GM23338 (cell line): Measurements from ENCODE around the gene SRSF2. TPM values are rescaled to one million over a fixed set of nuclear protein-coding genes. Genes with fewer than 3 reads are reported as not detected.
A peak's percentile ranks its signal among the peaks of the same experiment; 100 is the strongest.

Source experiments
- ATAC-seq: fragments of 200-7000 bp; cut with Tn5 transposase; 3 replicates; pipeline ENCODE4 v1.9.1; 2020
- DNase-seq: peaks from one replicate; pipeline ENCODE4 v3.0.0-alpha.2; 2015; ENCODE audit warnings: low spot score
- H2AFZ ChIP-seq: fragments of 200-600 bp; sonication (generic); 2 replicates; pipeline ENCODE4 v1.8.0; 2016; ENCODE audit warnings: antibody characterized with exemption, mild to moderate bottlenecking, moderate library complexity
- H3F3A ChIP-seq: fragments of 200-600 bp; sonication (generic); replicated peaks from 2 replicates; pipeline ENCODE4 v1.8.0; 2017; ENCODE audit warnings: antibody characterized with exemption, mixed run types, low read depth
- H3K27ac ChIP-seq: fragments of 200-600 bp; sonication (generic); 2 replicates; pipeline ENCODE4 v1.6.1; 2016; ENCODE audit warnings: low read depth
- H3K27me3 ChIP-seq: fragments of 200-600 bp; sonication (generic); 2 replicates; pipeline ENCODE4 v1.8.0; 2016; ENCODE audit warnings: mild to moderate bottlenecking, mixed run types, moderate library complexity; ENCODE audit not compliant: insufficient read depth
- H3K36me3 ChIP-seq: fragments of 200-600 bp; sonication (generic); 2 replicates; pipeline ENCODE4 v1.8.0; 2016; ENCODE audit warnings: mild to moderate bottlenecking; ENCODE audit not compliant: insufficient read depth
- H3K4me1 ChIP-seq: fragments of 200-600 bp; sonication (generic); 2 replicates; pipeline ENCODE4 v1.8.0; 2016; ENCODE audit warnings: mild to moderate bottlenecking, moderate library complexity; ENCODE audit not compliant: insufficient read depth
- H3K4me2 ChIP-seq: fragments of 200-600 bp; sonication (generic); 2 replicates; pipeline ENCODE4 v1.7.1; 2017; ENCODE audit warnings: mixed run types
- H3K4me3 ChIP-seq: fragments of 200-600 bp; sonication (generic); 2 replicates; pipeline ENCODE4 v1.6.1; 2016; ENCODE audit warnings: mixed run types
- H3K79me2 ChIP-seq: fragments of 200-600 bp; sonication (generic); replicated peaks from 2 replicates; pipeline ENCODE4 v1.8.0; 2017; ENCODE audit warnings: mild to moderate bottlenecking; ENCODE audit not compliant: insufficient read depth
- H3K9me2 ChIP-seq: fragments of 200-600 bp; sonication (generic); 2 replicates; pipeline ENCODE4 v1.8.0; 2017; ENCODE audit not compliant: insufficient read depth
- H4K20me1 ChIP-seq: fragments of 200-600 bp; sonication (generic); replicated peaks from 2 replicates; pipeline ENCODE4 v1.8.0; 2017; ENCODE audit warnings: mild to moderate bottlenecking; ENCODE audit not compliant: insufficient read depth
- H3K27ac Mint-ChIP-seq: 2 replicates; pipeline ENCODE4 v1.8.0; 2020; ENCODE audit warnings: inconsistent platforms, mild to moderate bottlenecking, moderate library complexity, mixed read lengths
- H3K27me3 Mint-ChIP-seq: 3 replicates; pipeline ENCODE4 v1.8.0; 2022; ENCODE audit warnings: low read depth, mild to moderate bottlenecking, moderate library complexity, mixed read lengths, inconsistent platforms; ENCODE audit not compliant: insufficient read depth, poor library complexity
- H3K36me3 Mint-ChIP-seq: 3 replicates; pipeline ENCODE4 v1.8.0; 2021; ENCODE audit warnings: low read depth, mild to moderate bottlenecking, inconsistent platforms, moderate library complexity, mixed read lengths
- H3K4me1 Mint-ChIP-seq: 3 replicates; pipeline ENCODE4 v1.8.0; 2020; ENCODE audit warnings: mild to moderate bottlenecking, inconsistent platforms, mixed read lengths
- H3K4me3 Mint-ChIP-seq: 3 replicates; pipeline ENCODE4 v1.8.0; 2021; ENCODE audit warnings: moderate library complexity, mild to moderate bottlenecking, inconsistent platforms, mixed read lengths
- H3K9me3 Mint-ChIP-seq: 3 replicates; pipeline ENCODE4 v1.8.0; 2020; ENCODE audit warnings: moderate library complexity, mild to moderate bottlenecking, inconsistent platforms, mixed read lengths
- CREB1 ChIP-seq: fragments of 250-450 bp; sonication (Bioruptor Pico); IDR thresholded peaks from 2 replicates; pipeline ENCODE4 v1.5.0; 2020; ENCODE audit warnings: low read depth, mild to moderate bottlenecking, moderate library complexity
- EZH2 ChIP-seq: fragments of 200-600 bp; sonication (generic); IDR thresholded peaks from one replicate; pipeline ENCODE4 v1.8.0; 2017; ENCODE audit warnings: antibody characterized with exemption, mild to moderate bottlenecking, low read depth; ENCODE audit not compliant: unreplicated experiment
- NANOG ChIP-seq: IDR thresholded peaks from 2 replicates; pipeline ENCODE4 v1.6.1; 2016; ENCODE audit warnings: antibody characterized with exemption, borderline replicate concordance
- STAT1 ChIP-seq: IDR thresholded peaks from one replicate; pipeline ENCODE4 v1.6.1; 2016; ENCODE audit warnings: antibody characterized with exemption; ENCODE audit not compliant: unreplicated experiment
- ZNF331 ChIP-seq: fragments of 250-450 bp; sonication (Bioruptor Pico); IDR thresholded peaks from 2 replicates; pipeline ENCODE4 v1.5.0; 2020; ENCODE audit warnings: low read depth, mild to moderate bottlenecking, moderate library complexity
- polyA plus RNA-seq: library from polyadenylated mRNA; unstranded; fragments of >200 nt; fragmentation: Nextera tagmentation; extraction: Ambion mirVana; gene quantifications from 2 replicates; pipeline ENCODE4 v1.2.1, GENCODE V29; 2016
- total RNA-seq: library from RNA; depleted of rRNA; stranded (reverse); fragments of >200 nt; shearing (Covaris generic); gene quantifications from 2 replicates; pipeline ENCODE4 v1.2.3, GENCODE V29; 2014
- TF ChIP-seq, protein P1 (sequence below), 2 experiments: fragments of 200-600 bp in 1 of 2; sonication (generic) in 1 of 2; conservative IDR thresholded peaks; 2 replicates each; pipeline versions ENCODE4 v1.5.1 to v1.6.1; 2016 to 2017; ENCODE audit warnings: antibody characterized with exemption in 2 of 2, low read depth in 2 of 2, mild to moderate bottlenecking in 2 of 2, moderate library complexity in 1 of 2

The SRSF2 gene
- total and polyA plus RNA-seq, 2 experiments from 2014 or later = 317 to 547 TPM

DNA sequence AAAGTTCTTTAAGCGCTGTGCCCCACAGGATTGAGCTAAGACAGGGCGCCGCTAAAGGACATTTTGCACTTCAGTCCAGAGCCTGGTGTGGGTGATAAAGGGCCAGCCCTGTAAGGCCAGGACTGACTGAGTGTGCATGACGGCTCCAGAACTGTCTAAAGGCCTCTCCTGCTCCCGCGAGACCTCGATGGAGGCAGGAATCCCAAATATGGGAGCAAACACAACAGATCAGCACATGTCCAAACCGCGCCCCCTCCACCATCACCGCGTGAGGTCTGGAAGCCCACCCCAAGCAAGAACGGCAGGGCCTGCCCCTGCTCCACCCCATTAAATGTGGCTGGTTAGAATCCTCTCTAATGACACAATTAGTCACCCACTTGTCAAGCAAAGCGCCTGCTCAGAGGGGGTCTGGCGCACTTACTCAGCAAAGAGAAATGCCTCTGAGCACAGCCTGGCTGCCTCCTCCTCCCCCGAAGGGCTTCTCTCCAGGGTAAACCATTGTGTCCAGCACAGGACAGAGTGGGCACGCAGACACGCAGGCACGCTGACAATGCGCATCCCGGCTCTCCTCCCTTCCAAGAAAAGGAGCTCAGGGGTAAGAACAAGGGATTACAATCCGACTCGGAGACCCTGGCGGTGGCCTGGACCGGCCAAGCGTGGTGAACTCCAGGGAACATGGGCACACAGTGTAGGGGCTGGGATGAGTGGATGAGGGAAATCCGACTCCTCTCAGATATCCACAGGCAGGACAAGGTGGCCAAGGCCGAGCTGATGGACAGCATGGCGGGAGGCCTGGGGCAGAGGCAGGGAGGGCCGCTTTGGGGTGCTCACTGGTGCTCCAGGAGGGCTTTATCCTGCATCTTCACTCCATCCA lies 27.8 kb downstream of the SRSF2 start (continued):
- TF ChIP-seq ZNF331 (no peak), NANOG (no peak), CREB1 (CRISPR knock-in tag) (no peak), STAT1 (no peak), EZH2 (no peak)
- TF ChIP-seq, protein P1, sequence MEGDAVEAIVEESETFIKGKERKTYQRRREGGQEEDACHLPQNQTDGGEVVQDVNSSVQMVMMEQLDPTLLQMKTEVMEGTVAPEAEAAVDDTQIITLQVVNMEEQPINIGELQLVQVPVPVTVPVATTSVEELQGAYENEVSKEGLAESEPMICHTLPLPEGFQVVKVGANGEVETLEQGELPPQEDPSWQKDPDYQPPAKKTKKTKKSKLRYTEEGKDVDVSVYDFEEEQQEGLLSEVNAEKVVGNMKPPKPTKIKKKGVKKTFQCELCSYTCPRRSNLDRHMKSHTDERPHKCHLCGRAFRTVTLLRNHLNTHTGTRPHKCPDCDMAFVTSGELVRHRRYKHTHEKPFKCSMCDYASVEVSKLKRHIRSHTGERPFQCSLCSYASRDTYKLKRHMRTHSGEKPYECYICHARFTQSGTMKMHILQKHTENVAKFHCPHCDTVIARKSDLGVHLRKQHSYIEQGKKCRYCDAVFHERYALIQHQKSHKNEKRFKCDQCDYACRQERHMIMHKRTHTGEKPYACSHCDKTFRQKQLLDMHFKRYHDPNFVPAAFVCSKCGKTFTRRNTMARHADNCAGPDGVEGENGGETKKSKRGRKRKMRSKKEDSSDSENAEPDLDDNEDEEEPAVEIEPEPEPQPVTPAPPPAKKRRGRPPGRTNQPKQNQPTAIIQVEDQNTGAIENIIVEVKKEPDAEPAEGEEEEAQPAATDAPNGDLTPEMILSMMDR (conservative IDR thresholded peaks at IDR 0.05; ENCODE audit: low read depth in 2 of 2) = no peak

DNA sequence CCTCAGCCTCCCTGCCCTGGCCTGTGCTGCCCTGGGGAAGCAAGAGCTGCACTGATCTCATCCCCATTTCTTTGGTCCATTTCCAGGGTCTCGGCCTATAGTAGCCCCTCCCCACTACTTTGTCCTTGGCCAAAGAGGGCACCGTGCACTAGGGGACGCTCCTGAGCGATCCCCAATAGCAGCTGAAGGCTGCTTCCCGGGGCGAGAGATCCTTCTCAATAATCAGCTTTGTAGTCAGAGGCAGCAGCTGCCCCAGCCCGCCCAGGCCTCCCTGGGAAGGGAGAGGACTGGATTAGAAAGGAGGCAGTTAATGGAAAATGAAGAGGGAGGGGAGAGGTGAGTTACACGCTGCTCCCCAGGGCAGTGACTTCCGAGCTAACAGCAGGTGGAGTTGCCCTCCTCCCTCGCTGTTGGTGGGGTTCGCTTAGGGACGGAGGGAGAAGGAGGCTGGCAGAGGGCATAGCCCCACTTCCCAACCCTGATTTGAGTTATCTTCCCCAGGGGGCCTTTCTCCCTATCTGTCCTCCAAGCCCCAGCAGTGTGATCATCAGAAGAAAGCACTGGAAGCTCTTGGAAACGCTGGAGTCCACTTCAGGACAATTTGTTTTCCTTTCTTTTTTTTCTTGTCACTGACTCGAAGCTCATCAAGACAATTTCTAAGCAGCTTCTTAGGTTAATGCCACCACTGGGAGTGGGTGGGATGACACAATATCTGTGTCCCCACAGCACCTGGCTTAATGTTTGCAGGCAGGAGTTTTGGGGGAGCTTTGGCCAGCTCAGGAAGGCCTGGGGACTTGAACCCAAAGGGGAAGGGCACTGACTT lies 28.9 kb downstream of the SRSF2 start:
- DNase-seq (peak; percentile 93), ATAC-seq (peak; percentile 77)
- H3K27ac ChIP-seq = no peak overlapping the region
- H4K20me1 ChIP-seq = peaks cover 10% of the 10 kb centered on the region; the same call in 1 of the 2 replicates
- H3K4me2 ChIP-seq = peak overlapping the region; percentile 88
- H3K4me3 ChIP-seq = 0 out of 2 replicates have a peak overlapping the region, but pooled peaks have one; percentile 4
- H3K27me3 ChIP-seq = peaks cover 18% of the 10 kb centered on the region
- H3K4me1 ChIP-seq = peaks cover 30% of the 10 kb centered on the region
- H3K79me2 ChIP-seq = peaks cover 24% of the 10 kb centered on the region
- TF ChIP-seq, protein P1 (conservative IDR thresholded peaks at IDR 0.05; ENCODE audit: low read depth in 2 of 2) = peak; percentile 85 to 89
- TF ChIP-seq STAT1 = no peak
- H3K9me2 ChIP-seq = no peaks in the 10 kb centered on the region
- Mint-ChIP-seq H3K27ac (no peak overlapping the region), H3K27me3 (peaks cover 37% of the 10 kb centered on the region), H3K4me1 (peaks cover 34% of the 10 kb centered on the region), H3K9me3 (no peaks in the 10 kb centered on the region; the same call in 2 of the 3 replicates), H3K36me3 (0 out of 3 replicates have a peak, but pooled peaks cover 2% of the 10 kb centered on the region), H3K4me3 (peak overlapping the region; percentile 50)
- no peak overlapping the region for H2AFZ ChIP-seq
- peaks cover 9% of the 10 kb centered on the region for H3F3A ChIP-seq
- no peaks in the 10 kb centered on the region for H3K36me3 ChIP-seq
